ENCODE results near the gene ATP5F1D. TPM values are rescaled to one million over a fixed set of nuclear protein-coding genes. Genes with fewer than 3 reads are reported as not detected.

Gene ATP5F1D
- total RNA-seq, 2 donors from 2014 or later: 193 to 269 TPM

- Histone ChIP-seq H3K4me3 (peak overlapping the region; percentile 61 to 62), H3K9me3 (no peaks in the 10 kb centered on the region), H3K27me3 (no peaks in the 10 kb centered on the region), H3K27ac (peak overlapping the region; percentile 88 to 94), H3K4me1 (peaks cover 0 to 91% of the 10 kb centered on the region in 2 donors), H3K36me3 (peaks cover 42% of the 10 kb centered on the region)
- TF ChIP-seq CTCF (IDR thresholded peaks at IDR 0.05): peak in 1 of 2 donors; percentile 37
- DNase-seq (ENCODE audit: low spot score): peak; percentile 90
Measured at GRCh38 chr19:1269478-1270212, 28.1 kb downstream of the ATP5F1D start.

GRCh38 chr19:1270213-1270853 is 28.8 kb downstream of the ATP5F1D start:
- H3K36me3 ChIP-seq: peaks cover 48% of the 10 kb centered on the region
- H3K9me3 ChIP-seq: no peaks in the 10 kb centered on the region
- DNase-seq (ENCODE audit: low spot score): no peak
- peak overlapping the region; percentile 61 to 62 for H3K4me3 ChIP-seq
- peaks cover 0 to 91% of the 10 kb centered on the region in 2 donors for H3K4me1 ChIP-seq
- no peak for TF ChIP-seq CTCF (IDR thresholded peaks at IDR 0.05)
- H3K27ac ChIP-seq: peak overlapping the region; percentile 88 to 94
- no peaks in the 10 kb centered on the region for H3K27me3 ChIP-seq

- H3K9me3 ChIP-seq: no peaks in the 10 kb centered on the region
- peaks cover 0 to 86% of the 10 kb centered on the region in 2 donors for H3K4me1 ChIP-seq
- peaks cover 48% of the 10 kb centered on the region for H3K36me3 ChIP-seq
- H3K4me3 ChIP-seq: peak overlapping the region; percentile 61 to 62
- DNase-seq (ENCODE audit: low spot score): no peak
- no peak for TF ChIP-seq CTCF (IDR thresholded peaks at IDR 0.05)
- peak overlapping the region; percentile 88 to 94 for H3K27ac ChIP-seq
- no peaks in the 10 kb centered on the region for H3K27me3 ChIP-seq
Measured at GRCh38 chr19:1270854-1271527, 29.4 kb downstream of the ATP5F1D start.

- no peaks in the 10 kb centered on the region for H3K9me3 ChIP-seq
- H3K4me1 ChIP-seq: peaks cover 0 to 86% of the 10 kb centered on the region in 2 donors
- H3K36me3 ChIP-seq: peaks cover 48% of the 10 kb centered on the region
- no peak for DNase-seq (ENCODE audit: low spot score)
- H3K27me3 ChIP-seq: no peaks in the 10 kb centered on the region
- no peak for TF ChIP-seq CTCF (IDR thresholded peaks at IDR 0.05)
- peak overlapping the region; percentile 61 to 62 for H3K4me3 ChIP-seq
- H3K27ac ChIP-seq: peak overlapping the region; percentile 88 to 94
Measured at GRCh38 chr19:1271528-1272422, 30.2 kb downstream of the ATP5F1D start.
